RWPE2 (cell line): Measurements from ENCODE around the gene CRIP3.

Source experiments
- ATAC-seq: fragments of 200-7000 bp; cut with Tn5 transposase; 3 replicates; pipeline ENCODE4 v1.9.1; 2021; ENCODE audit warnings: low read depth
- DNase-seq: peaks from one replicate; pipeline ENCODE4 v3.0.0-alpha.2; 2020; ENCODE audit warnings: low spot score
- H3K27ac ChIP-seq: fragments of 450-650 bp; 2 replicates; pipeline ENCODE4 v1.5.1; 2017; ENCODE audit warnings: mild to moderate bottlenecking; ENCODE audit not compliant: poor library complexity, severe bottlenecking
- H3K27me3 ChIP-seq: fragments of 250-450 bp; sonication (Bioruptor Pico); 2 replicates; pipeline ENCODE4 v1.5.1; 2021; ENCODE audit warnings: mild to moderate bottlenecking, moderate library complexity; ENCODE audit not compliant: insufficient read depth, poor library complexity, severe bottlenecking
- H3K36me3 ChIP-seq: fragments of 250-450 bp; sonication (Bioruptor Pico); 2 replicates; pipeline ENCODE4 v1.5.1; 2020; ENCODE audit warnings: low read depth, mild to moderate bottlenecking, moderate library complexity
- H3K4me1 ChIP-seq: fragments of 250-450 bp; sonication (Bioruptor Pico); 2 replicates; pipeline ENCODE4 v1.5.1; 2021; ENCODE audit warnings: mild to moderate bottlenecking, moderate library complexity; ENCODE audit not compliant: insufficient read depth, poor library complexity, severe bottlenecking
- H3K4me3 ChIP-seq: fragments of 250-450 bp; sonication (Bioruptor Pico); 2 replicates; pipeline ENCODE4 v1.5.1; 2021; ENCODE audit warnings: mild to moderate bottlenecking, moderate library complexity; ENCODE audit not compliant: severe bottlenecking
- H3K9me3 ChIP-seq: fragments of 250-450 bp; sonication (Bioruptor Pico); 2 replicates; pipeline ENCODE4 v1.5.1; 2021; ENCODE audit warnings: mild to moderate bottlenecking, moderate library complexity; ENCODE audit not compliant: severe bottlenecking
- TF ChIP-seq, protein P1 (sequence below): fragments of 450-650 bp; IDR thresholded peaks from one replicate; pipeline ENCODE4 v1.5.1; 2017; ENCODE audit warnings: mild to moderate bottlenecking, moderate library complexity; ENCODE audit not compliant: poor library complexity, severe bottlenecking

Gene CRIP3

DNA sequence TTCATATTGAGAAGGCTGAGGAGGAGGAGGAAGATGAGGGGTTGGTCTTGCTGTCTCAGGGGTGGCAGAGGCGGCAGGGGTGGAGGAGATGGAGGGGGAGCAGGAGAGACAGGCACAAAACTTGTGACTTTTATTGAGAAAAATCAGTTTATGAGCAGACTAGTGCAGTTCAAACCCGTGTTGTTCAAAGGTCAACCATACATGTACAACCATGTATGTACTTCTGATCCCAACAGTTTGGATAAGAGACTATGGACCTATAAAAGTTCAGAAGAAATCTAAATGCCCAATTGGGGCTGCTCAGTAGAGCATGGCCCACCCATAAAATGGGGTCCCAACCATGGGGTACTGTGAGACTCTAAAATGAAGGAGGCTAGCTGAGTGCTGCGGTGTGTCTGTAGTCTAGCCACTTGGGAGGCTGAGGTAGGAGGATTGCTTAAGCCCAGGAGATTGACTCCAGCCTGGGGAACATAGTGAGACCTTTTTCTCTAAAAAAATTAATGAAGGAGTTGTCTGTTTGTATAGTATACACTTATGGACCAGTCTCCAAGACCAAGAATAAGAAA lies 18.2 kb downstream of the CRIP3 start:
- Histone ChIP-seq H3K4me1 (no peaks in the 10 kb centered on the region), H3K4me3 (no peak overlapping the region), H3K36me3 (no peaks in the 10 kb centered on the region), H3K9me3 (no peaks in the 10 kb centered on the region), H3K27ac (no peak overlapping the region), H3K27me3 (peaks cover 6% of the 10 kb centered on the region)
- no peak for ATAC-seq
- DNase-seq: no peak
- TF ChIP-seq, protein P1, sequence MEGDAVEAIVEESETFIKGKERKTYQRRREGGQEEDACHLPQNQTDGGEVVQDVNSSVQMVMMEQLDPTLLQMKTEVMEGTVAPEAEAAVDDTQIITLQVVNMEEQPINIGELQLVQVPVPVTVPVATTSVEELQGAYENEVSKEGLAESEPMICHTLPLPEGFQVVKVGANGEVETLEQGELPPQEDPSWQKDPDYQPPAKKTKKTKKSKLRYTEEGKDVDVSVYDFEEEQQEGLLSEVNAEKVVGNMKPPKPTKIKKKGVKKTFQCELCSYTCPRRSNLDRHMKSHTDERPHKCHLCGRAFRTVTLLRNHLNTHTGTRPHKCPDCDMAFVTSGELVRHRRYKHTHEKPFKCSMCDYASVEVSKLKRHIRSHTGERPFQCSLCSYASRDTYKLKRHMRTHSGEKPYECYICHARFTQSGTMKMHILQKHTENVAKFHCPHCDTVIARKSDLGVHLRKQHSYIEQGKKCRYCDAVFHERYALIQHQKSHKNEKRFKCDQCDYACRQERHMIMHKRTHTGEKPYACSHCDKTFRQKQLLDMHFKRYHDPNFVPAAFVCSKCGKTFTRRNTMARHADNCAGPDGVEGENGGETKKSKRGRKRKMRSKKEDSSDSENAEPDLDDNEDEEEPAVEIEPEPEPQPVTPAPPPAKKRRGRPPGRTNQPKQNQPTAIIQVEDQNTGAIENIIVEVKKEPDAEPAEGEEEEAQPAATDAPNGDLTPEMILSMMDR: no peak

DNA sequence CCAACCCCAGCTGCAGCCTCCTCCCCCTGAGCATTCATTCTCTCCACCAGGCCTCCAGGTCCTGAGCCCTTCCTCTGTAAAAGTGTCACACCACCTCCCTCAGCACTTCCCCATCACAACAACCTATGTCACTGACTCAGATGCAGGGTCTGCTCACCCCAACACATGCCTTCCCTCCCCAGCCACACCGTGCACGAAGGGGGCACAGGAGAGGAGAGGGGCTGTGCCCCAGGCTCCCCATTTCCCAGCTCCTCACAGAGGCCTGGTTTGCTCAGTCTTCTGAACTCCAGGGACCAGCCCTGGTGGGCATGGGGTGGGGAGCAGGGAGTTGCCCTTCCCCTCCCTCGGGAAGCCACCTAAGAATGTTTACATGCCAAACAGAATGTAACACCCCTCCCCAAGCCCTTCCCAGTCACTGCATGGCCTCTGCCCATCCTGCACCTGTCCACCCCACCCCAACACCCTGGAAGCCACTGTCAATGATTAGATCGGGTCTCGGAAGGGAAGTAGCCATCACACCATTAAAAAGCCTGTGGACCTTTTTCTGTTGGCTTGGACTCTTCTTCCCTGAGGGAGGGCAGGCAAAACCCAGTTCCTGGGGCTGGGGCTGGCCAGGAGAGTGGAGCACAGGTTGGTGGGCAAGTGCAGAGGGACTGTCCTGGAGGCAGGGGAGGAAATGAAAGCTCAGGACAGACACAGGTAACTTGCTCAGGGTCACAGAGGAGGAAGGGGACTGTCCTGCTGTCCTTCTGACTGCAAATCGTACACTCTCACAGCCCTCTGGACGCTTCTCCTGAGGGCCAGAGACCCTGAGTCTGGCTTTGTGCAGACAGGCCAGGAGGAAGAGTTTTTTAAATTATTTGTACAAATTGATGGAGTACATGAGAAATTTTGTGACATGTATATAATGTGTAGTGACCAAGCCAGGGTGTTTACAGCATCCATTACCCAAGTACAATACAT lies 20.6 kb downstream of the CRIP3 start:
- no peak for DNase-seq
- no peaks in the 10 kb centered on the region for H3K4me1 ChIP-seq
- peaks cover 19% of the 10 kb centered on the region for H3K27me3 ChIP-seq
- H3K36me3 ChIP-seq: no peaks in the 10 kb centered on the region
- no peak overlapping the region for H3K27ac ChIP-seq
- TF ChIP-seq, protein P1: no peak
- ATAC-seq: no peak
- H3K4me3 ChIP-seq: no peak overlapping the region
- no peaks in the 10 kb centered on the region for H3K9me3 ChIP-seq

DNA sequence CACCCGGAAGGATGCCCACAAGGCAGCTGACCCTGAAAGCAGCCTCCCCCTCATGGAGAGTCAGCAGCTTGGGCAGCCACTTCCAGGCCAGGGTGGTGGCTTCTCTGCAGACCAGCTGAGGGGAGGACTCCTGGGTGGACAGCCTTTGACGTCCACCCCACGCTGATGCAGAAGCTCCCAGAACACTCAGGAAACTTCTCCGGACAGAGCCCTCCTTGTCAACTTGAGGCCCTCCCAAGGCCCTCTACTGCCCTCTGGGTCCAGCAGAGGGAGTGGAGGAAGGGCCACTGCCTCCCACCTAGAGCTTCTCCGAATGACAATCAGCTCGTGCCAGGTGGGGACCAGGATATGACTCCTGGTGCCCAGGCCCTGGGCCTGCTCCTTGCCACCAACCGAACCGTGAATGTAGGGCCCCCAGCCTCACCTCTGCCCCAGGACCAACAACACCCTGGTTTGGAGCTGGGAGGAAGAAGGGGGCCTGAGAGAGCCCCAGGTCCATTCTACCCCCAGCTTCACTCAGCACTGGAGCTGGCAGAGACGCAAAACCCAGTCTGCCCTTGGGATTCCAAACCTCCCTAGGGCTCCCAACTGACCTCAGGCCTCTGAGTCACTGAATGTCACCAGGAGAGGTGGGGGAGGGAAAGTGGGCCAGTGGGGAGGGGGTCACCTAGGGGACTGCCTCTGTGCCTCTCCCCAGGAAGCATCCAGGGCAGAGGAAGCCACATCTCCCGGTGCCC lies 21.5 kb downstream of the CRIP3 start:
- TF ChIP-seq, protein P1: no peak
- no peak overlapping the region for H3K27ac ChIP-seq
- ATAC-seq: no peak
- no peaks in the 10 kb centered on the region for H3K9me3 ChIP-seq
- no peaks in the 10 kb centered on the region for H3K36me3 ChIP-seq
- no peak overlapping the region for H3K4me3 ChIP-seq
- peaks cover 19% of the 10 kb centered on the region for H3K27me3 ChIP-seq
- no peak for DNase-seq
- no peaks in the 10 kb centered on the region for H3K4me1 ChIP-seq

DNA sequence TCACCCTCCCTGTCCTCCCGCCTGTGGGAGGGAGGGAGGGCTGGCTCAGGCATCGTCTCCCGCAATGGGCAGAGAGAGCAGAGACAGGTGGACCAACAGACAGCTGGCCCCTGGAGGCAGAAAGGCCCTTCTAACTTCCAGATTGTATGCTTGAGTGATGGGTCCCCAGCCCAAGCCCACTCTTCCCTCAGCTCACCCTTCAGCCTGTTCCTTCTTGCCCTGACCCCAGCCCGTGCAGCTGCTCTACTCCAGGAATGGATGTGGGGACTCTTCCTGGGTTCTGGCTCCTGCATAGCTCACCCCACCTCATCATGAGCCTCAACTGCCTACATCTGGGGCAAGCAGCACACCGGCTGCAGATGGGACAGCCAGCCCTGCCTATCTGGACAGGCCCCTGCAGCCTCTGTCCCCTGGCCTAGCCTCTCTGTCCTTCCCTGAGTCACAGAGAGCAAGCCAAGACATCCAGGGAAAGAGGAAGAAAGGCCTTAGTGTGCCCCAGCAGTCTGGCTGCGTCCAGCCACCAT lies 22.1 kb downstream of the CRIP3 start:
- DNase-seq (no peak), ATAC-seq (no peak)
- H3K9me3 ChIP-seq: no peaks in the 10 kb centered on the region
- no peaks in the 10 kb centered on the region for H3K36me3 ChIP-seq
- no peak overlapping the region for H3K4me3 ChIP-seq
- H3K27ac ChIP-seq: no peak overlapping the region
- H3K27me3 ChIP-seq: peaks cover 19% of the 10 kb centered on the region
- no peaks in the 10 kb centered on the region for H3K4me1 ChIP-seq
- TF ChIP-seq, protein P1: no peak
